IPS-20b (cell line): ENCODE results near the gene FSTL1.

ENCODE experiments used
- H3K27ac ChIP-seq: one replicate; pipeline ENCODE4 v1.5.1; 2013; ENCODE audit warnings: low read length
- H3K27me3 ChIP-seq: 2 replicates; pipeline ENCODE4 v1.6.1; 2013; ENCODE audit warnings: mild to moderate bottlenecking, low read length, inconsistent platforms; ENCODE audit not compliant: insufficient read depth
- H3K36me3 ChIP-seq: 2 replicates; pipeline ENCODE4 v1.6.1; 2013; ENCODE audit warnings: low read depth, mild to moderate bottlenecking, inconsistent platforms, low read length, moderate library complexity; ENCODE audit not compliant: insufficient read depth
- H3K4me1 ChIP-seq: 2 replicates; pipeline ENCODE4 v1.6.1; 2013; ENCODE audit warnings: mild to moderate bottlenecking, control low read depth, inconsistent platforms, low read length, moderate library complexity; ENCODE audit not compliant: insufficient read depth
- H3K4me3 ChIP-seq: 2 replicates; pipeline ENCODE4 v1.5.1; 2013; ENCODE audit warnings: mild to moderate bottlenecking, low read length, inconsistent platforms
- H3K9ac ChIP-seq: 2 replicates; pipeline ENCODE4 v1.6.1; 2013; ENCODE audit warnings: low read depth, mild to moderate bottlenecking, inconsistent platforms, low read length, moderate library complexity
- H3K9me3 ChIP-seq: 2 replicates; pipeline ENCODE4 v1.6.1; 2013; ENCODE audit warnings: mild to moderate bottlenecking, low read depth, low read length, inconsistent platforms; ENCODE audit not compliant: insufficient read depth

The FSTL1 gene

DNA sequence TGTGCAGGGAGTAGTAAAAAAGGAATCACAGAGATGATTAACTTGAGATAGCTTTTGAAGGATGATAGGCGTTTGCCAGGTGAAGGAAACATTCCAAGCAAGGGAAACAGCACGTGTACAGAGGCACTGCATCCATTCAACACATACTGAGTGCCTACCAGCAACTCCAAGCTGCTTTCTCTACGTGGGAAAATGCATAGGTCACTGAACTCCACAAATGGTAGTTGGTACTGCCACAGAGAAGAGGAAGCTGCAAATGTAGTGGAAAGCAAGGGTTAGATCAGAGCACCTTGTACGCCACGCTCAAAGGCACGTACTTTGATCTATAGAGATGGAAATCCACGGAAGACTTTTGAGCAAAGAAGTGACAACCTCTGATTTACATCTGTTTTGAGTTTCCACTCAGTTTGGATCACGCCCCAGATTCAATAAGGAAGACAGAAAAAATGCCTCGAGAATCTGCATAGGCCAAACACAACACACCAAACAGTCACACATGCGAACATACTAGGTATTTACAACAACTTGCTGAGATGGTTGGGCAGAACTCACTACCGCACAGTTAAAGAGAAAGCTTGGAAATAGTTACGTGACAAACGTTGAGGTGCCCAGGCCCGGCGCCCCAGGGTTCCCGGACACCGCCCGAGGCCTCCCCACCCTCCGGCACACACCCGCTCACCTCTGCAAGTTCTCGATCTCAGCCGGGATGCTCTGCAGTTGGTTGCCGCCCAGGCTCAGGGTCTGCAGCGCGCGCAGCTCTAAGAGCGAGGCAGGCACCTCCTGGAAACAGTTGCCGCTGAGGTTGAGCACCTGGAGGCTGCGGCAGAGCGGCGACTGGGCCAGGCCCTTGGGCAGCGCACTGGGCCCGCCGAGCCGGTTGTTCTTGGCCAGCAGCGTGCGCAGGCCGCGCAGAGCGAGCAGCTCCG is 102.5 kb downstream of the FSTL1 start:
- peak overlapping the region; percentile 74; the same call in 1 of the 2 replicates for H3K9ac ChIP-seq
- H3K27ac ChIP-seq, result no peak overlapping the region
- peaks cover 7% of the 10 kb centered on the region; the same call in 1 of the 2 replicates for H3K4me1 ChIP-seq
- H3K4me3 ChIP-seq, result peak overlapping the region; percentile 70
- no peaks in the 10 kb centered on the region for H3K36me3 ChIP-seq
- peaks cover 20% of the 10 kb centered on the region for H3K27me3 ChIP-seq
- H3K9me3 ChIP-seq, result no peaks in the 10 kb centered on the region

DNA sequence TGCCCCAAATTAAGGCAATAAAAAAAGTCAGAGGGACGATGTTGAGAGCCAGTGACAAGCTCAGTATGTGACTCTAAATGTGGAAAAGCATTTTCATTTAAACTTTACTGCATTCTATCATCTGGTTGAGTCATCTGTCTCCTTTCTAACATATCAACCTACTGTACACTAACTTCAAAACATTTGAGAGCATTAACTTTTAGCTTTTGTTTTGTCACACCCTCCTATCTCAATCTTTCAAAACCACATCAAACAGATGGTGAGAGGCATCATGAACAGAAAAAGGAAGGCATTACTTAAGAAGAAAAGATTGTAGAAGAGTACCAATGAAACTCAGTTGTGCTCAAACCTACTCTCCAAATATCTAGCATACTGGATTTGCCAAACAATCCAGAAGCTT is 106.4 kb downstream of the FSTL1 start:
- H3K9me3 ChIP-seq, result 0 out of 2 replicates have a peak, but pooled peaks cover 3% of the 10 kb centered on the region
- H3K27me3 ChIP-seq, result peaks cover 12% of the 10 kb centered on the region
- no peaks in the 10 kb centered on the region for H3K36me3 ChIP-seq
- H3K27ac ChIP-seq, result no peak overlapping the region
- no peaks in the 10 kb centered on the region; the same call in 1 of the 2 replicates for H3K4me1 ChIP-seq
- no peak overlapping the region for H3K4me3 ChIP-seq
- no peak overlapping the region for H3K9ac ChIP-seq
